GM19452 (cell line): Measurements from ENCODE around the gene CCR3.

ENCODE experiments used
- ATAC-seq: cut with Tn5 transposase; IDR thresholded peaks from one replicate; pipeline ENCODE4 v1.9.1; 2021; ENCODE audit not compliant: unreplicated experiment

The CCR3 gene

GRCh38 chr3:46270474-46270873 is 28.2 kb downstream of the CCR3 start:
- no peak for ATAC-seq

GRCh38 chr3:46271209-46271745 is 29.0 kb downstream of the CCR3 start:
- no peak for ATAC-seq

- ATAC-seq: no peak
Measured at GRCh38 chr3:46272028-46272451, 29.8 kb downstream of the CCR3 start.

- ATAC-seq: no peak
Measured at GRCh38 chr3:46276497-46277099, 34.3 kb downstream of the CCR3 start.

- ATAC-seq: no peak
Measured at GRCh38 chr3:46277476-46277875, 35.2 kb downstream of the CCR3 start.

GRCh38 chr3:46278816-46279672 is 36.8 kb downstream of the CCR3 start:
- ATAC-seq: no peak

GRCh38 chr3:46280105-46280797 is 38.0 kb downstream of the CCR3 start:
- no peak for ATAC-seq

- no peak for ATAC-seq
Measured at GRCh38 chr3:46281551-46281950, 39.3 kb downstream of the CCR3 start.

- ATAC-seq: no peak
Measured at GRCh38 chr3:46282041-46282440, 39.8 kb downstream of the CCR3 start.

GRCh38 chr3:46282696-46283095 is 40.4 kb downstream of the CCR3 start:
- no peak for ATAC-seq

- ATAC-seq: no peak
Measured at GRCh38 chr3:46283881-46284450, 41.7 kb downstream of the CCR3 start.

- no peak for ATAC-seq
Measured at GRCh38 chr3:46284981-46285683, 42.9 kb downstream of the CCR3 start.

- no peak for ATAC-seq
Measured at GRCh38 chr3:46285931-46286619, 43.8 kb downstream of the CCR3 start.

- ATAC-seq: no peak
Measured at GRCh38 chr3:46286947-46287565, 44.8 kb downstream of the CCR3 start.

GRCh38 chr3:46289551-46289950 is 47.3 kb downstream of the CCR3 start:
- no peak for ATAC-seq

- ATAC-seq: no peak
Measured at GRCh38 chr3:46289966-46290365, 47.7 kb downstream of the CCR3 start.

GRCh38 chr3:46291046-46291445 is 48.8 kb downstream of the CCR3 start:
- ATAC-seq: no peak

- ATAC-seq: no peak
Measured at GRCh38 chr3:46293035-46293724, 50.9 kb downstream of the CCR3 start.
